HG03354 (cell line): Measurements from ENCODE around the gene ARMC5.
"Not testable (repeated sequence)": the region's sequence is repeated elsewhere in the genome, so short reads cannot be mapped to it uniquely, and the experiment has no call there.

Source experiments
- ATAC-seq: cut with Tn5 transposase; IDR thresholded peaks from one replicate; pipeline ENCODE4 v1.9.1; 2021; ENCODE audit warnings: mild to moderate bottlenecking; ENCODE audit not compliant: unreplicated experiment, poor library complexity, severe bottlenecking

Gene ARMC5

GRCh38 chr16:31489616-31490584 lies 30.6 kb downstream of the ARMC5 start:
- no peak for ATAC-seq

- no peak for ATAC-seq
These were observed 32.6 kb downstream of the ARMC5 start for GRCh38 chr16:31491778-31492418.

GRCh38 chr16:31493506-31494125 lies 34.3 kb downstream of the ARMC5 start:
- no peak for ATAC-seq

- ATAC-seq, result no peak
These were observed 37.4 kb downstream of the ARMC5 start for GRCh38 chr16:31496670-31497069.

GRCh38 chr16:31498493-31498892 lies 39.2 kb downstream of the ARMC5 start:
- no peak for ATAC-seq

GRCh38 chr16:31499928-31500327 lies 40.6 kb downstream of the ARMC5 start:
- no peak for ATAC-seq

GRCh38 chr16:31501226-31501965 lies 42.1 kb downstream of the ARMC5 start:
- no peak for ATAC-seq

GRCh38 chr16:31501966-31502348 lies 42.7 kb downstream of the ARMC5 start:
- no peak for ATAC-seq

- no peak for ATAC-seq
These were observed 43.7 kb downstream of the ARMC5 start for GRCh38 chr16:31502981-31503380.

- not testable (repeated sequence) for ATAC-seq
These were observed 44.3 kb downstream of the ARMC5 start for GRCh38 chr16:31503555-31503954.

GRCh38 chr16:31504159-31504558 lies 44.9 kb downstream of the ARMC5 start:
- no peak for ATAC-seq

- peak; percentile 38 for ATAC-seq
These were observed 46.2 kb downstream of the ARMC5 start for GRCh38 chr16:31505483-31505882.

- peak; percentile 19 for ATAC-seq
These were observed 48.3 kb downstream of the ARMC5 start for GRCh38 chr16:31507617-31507928.

- ATAC-seq, result peak; percentile 93
These were observed 48.8 kb downstream of the ARMC5 start, which contains the start of gene RUSF1 for GRCh38 chr16:31507929-31508705. Gene RUSF1, minus strand, starts transcription at chr16:31508391. Its CDS starts 18 bp downstream, at chr16:31508373.

GRCh38 chr16:31508706-31509195 lies 49.5 kb downstream of the ARMC5 start:
- ATAC-seq, result no peak

GRCh38 chr16:31513126-31513525 lies 53.8 kb downstream of the ARMC5 start:
- no peak for ATAC-seq

GRCh38 chr16:31513884-31514283 lies 54.6 kb downstream of the ARMC5 start:
- ATAC-seq, result no peak
